Body of pancreas (tissue), 4 donors: ENCODE data around the gene VSX1. TPM values are rescaled to one million over a fixed set of nuclear protein-coding genes. Genes with fewer than 3 reads are reported as not detected.

Experiments used
- ATAC-seq: fragments of 150-250 bp; one replicate; pipeline ENCODE4 v1.9.1; 2016
- DNase-seq, 4 donors: peaks; one replicate each; pipeline ENCODE4 v3.0.0-alpha.2; 2019
- H3K27ac ChIP-seq, 4 donors: fragments of 200-600 bp; sonication (generic); 1 replicate in 3 of 4; 2 replicates in 1 of 4; pipeline versions ENCODE4 v1.5.1 to v1.6.1; 2016 to 2019; ENCODE audit warnings: mild to moderate bottlenecking in 1 of 4, mixed read lengths in 1 of 4, moderate library complexity in 1 of 4
- H3K27me3 ChIP-seq, 2 donors: fragments of 200-600 bp; sonication (generic); one replicate each; pipeline ENCODE4 v1.6.0; 2016; ENCODE audit warnings: mild to moderate bottlenecking in 1 of 2
- H3K36me3 ChIP-seq, 2 donors: fragments of 200-600 bp; sonication (generic); replicated peaks in 1 of 2; 2 replicates each; pipeline ENCODE4 v1.5.1; 2016; ENCODE audit warnings: low read depth in 2 of 2; ENCODE audit not compliant: insufficient read depth in 1 of 2
- H3K4me1 ChIP-seq: fragments of 200-600 bp; sonication (generic); one replicate; pipeline ENCODE4 v1.6.0; 2016
- H3K4me3 ChIP-seq, 2 donors: fragments of 200-600 bp; sonication (generic); 1 replicate in 1 of 2; 2 replicates in 1 of 2; pipeline ENCODE4 v1.5.1; 2016 to 2019
- H3K9me3 ChIP-seq, 3 donors: fragments of 200-600 bp; sonication (generic); 1 replicate in 2 of 3; 2 replicates in 1 of 3; pipeline ENCODE4 v1.5.1; 2016
- CTCF ChIP-seq, 7 experiments: fragments of 450-650 bp in 4 of 7; fragments of 200-600 bp in 3 of 7; sonication (generic) in 3 of 7; IDR thresholded peaks; one replicate each; pipeline ENCODE4 v1.5.1; 2016 to 2019; ENCODE audit warnings: antibody characterized with exemption in 7 of 7
- POLR2A ChIP-seq, 3 donors: fragments of 450-650 bp; IDR thresholded peaks; one replicate each; pipeline ENCODE4 v1.6.1; 2016; ENCODE audit warnings: antibody characterized with exemption in 3 of 3, mild to moderate bottlenecking in 2 of 3
- WGBS, 2 donors: methylation state at CpG; one replicate each; pipeline ENCODE4 v1.1.5; 2017; 5-methylcytosine and 5-hydroxymethylcytosine counted together
- intact Hi-C: fragments of 100-400 bp; cut with DNase I; formaldehyde crosslinking; loops from one replicate; pipeline ENCODE4 v1.15.1; 2023
- total RNA-seq, 2 donors: library from RNA; depleted of rRNA; stranded (reverse); fragments of >200 nt; gene quantifications; one replicate each; pipeline ENCODE4 v1.1.0, GENCODE V29; 2016

Gene VSX1
- total RNA-seq, 2 donors from 2014 or later = 0.66 TPM; not detected in 1

GRCh38 chr20:25057234-25058050 is 24.5 kb downstream of the VSX1 start:
- 0 to 1% methylated on average over 6 to 66 of the region's 86 CpGs for WGBS, 2 donors
- DNase-seq (peak; percentile 79 to 86 (median 82)), ATAC-seq (peak; percentile 74)
- Histone ChIP-seq H3K9me3 (no peaks in the 10 kb centered on the region), H3K4me3 (peak overlapping the region; percentile 46 to 59), H3K4me1 (peaks cover 86% of the 10 kb centered on the region), H3K36me3 (no peaks in the 10 kb centered on the region), H3K27me3 (no peaks in the 10 kb centered on the region), H3K27ac (peak overlapping the region; percentile 91 to 96 (median 94))
- intact Hi-C loops = no loop called here
- TF ChIP-seq POLR2A (IDR thresholded peaks at IDR 0.05) (peak; percentile 46 to 78 (median 78)), CTCF (IDR thresholded peaks at IDR 0.05) (peak in 1 of 7 experiments; percentile 24)

DNA sequence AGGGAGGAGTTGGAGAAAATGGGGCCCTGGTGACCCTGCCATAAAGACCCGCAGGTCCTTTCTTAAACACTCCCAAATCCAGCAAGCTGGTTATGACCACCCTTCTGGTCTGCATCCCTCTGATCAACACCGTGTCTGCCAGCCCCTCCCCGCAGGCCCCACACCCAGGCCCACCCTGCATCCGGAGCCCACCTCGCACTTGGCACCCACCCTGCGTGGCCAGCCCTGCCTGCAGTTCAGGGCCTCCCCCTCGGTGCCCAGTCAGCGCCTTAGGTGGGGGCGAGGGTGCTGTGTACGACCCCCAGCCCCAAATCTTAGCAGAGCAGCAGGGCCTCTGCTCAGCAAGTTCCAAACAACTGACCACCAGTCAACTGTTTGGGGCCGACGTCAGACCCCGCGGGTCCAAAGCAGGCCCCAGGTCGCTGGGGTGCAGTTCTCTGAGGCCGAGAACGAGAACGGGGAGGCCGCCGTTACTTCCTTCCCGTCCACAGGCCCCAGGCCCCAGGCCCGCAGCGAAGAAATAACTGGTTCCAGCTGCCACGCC is 25.2 kb downstream of the VSX1 start:
- TF ChIP-seq POLR2A (IDR thresholded peaks at IDR 0.05) = no peak
- TF ChIP-seq CTCF (IDR thresholded peaks at IDR 0.05) = no peak
- Histone ChIP-seq H3K36me3 (no peaks in the 10 kb centered on the region), H3K4me1 (peaks cover 86% of the 10 kb centered on the region), H3K27ac (peak overlapping the region; percentile 91 to 96 (median 94)), H3K27me3 (no peaks in the 10 kb centered on the region), H3K9me3 (no peaks in the 10 kb centered on the region), H3K4me3 (peak overlapping the region; percentile 46 to 59)
- intact Hi-C loops = no loop called here
- no peak for DNase-seq
- WGBS, 2 donors = 2 to 8% methylated on average over 4 to 24 of the region's 24 CpGs
- no peak for ATAC-seq

DNA sequence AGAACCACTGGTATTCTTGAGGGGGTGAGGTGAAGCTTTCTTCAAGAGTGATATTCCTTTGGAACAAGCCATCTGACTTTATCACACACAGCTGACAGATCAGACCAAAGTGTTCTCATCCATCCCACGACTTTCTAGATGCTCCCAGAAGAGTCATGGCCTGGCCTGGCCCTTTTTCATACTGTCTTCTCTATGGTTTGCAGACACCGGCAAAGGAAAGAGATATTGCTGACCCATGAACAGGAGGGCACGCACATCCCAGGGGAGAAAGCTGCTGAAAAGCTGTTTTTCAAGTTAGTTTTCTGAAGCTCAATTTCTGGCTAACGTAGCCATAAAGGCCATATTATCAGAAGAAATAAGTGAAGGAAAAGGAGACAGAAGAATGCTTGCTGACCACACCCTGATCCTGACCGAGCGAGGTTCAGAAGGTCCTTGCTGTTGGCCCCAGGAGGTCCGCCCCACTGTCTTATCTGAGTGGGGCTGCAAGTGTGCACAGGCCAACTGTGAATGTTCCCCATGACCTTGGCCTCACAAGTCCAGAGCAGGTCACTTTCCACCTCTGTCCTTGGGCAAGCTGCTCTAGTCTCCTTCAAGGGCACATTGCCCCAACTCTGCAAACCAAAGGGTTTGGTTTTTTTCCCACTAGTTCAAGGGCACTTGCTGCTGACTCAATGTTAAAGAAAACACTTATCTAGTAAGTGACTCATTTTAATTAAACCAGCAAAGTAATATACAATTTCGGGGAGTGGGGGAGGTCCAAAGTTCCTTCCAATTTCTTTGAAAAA is 26.0 kb downstream of the VSX1 start:
- peak overlapping the region; percentile 91 to 96 (median 94) for H3K27ac ChIP-seq
- TF ChIP-seq CTCF (IDR thresholded peaks at IDR 0.05) (no peak), POLR2A (IDR thresholded peaks at IDR 0.05) (no peak)
- intact Hi-C loops = no loop called here
- H3K27me3 ChIP-seq = no peaks in the 10 kb centered on the region
- no peaks in the 10 kb centered on the region for H3K9me3 ChIP-seq
- peaks cover 86% of the 10 kb centered on the region for H3K4me1 ChIP-seq
- no peak overlapping the region for H3K4me3 ChIP-seq
- DNase-seq (peak; percentile 22 to 58 (median 52)), ATAC-seq (no peak)
- H3K36me3 ChIP-seq = no peaks in the 10 kb centered on the region
- 17 to 28% methylated on average over 8 of the region's 8 CpGs for WGBS, 2 donors

GRCh38 chr20:25054995-25055629 is 26.8 kb downstream of the VSX1 start:
- intact Hi-C loops = no loop called here
- DNase-seq = peak in 1 of 4 donors; percentile 10
- H3K4me3 ChIP-seq = no peak overlapping the region

More at GRCh38 chr20:25054995-25055629, 26.8 kb downstream of the VSX1 start:
- H3K27me3 ChIP-seq = no peaks in the 10 kb centered on the region
- 57 to 63% methylated on average over 10 of the region's 10 CpGs for WGBS, 2 donors
- no peak for ATAC-seq
- no peak for TF ChIP-seq CTCF (IDR thresholded peaks at IDR 0.05)
- no peak for TF ChIP-seq POLR2A (IDR thresholded peaks at IDR 0.05)
- no peaks in the 10 kb centered on the region for H3K36me3 ChIP-seq
- no peaks in the 10 kb centered on the region for H3K9me3 ChIP-seq
- H3K4me1 ChIP-seq = peaks cover 86% of the 10 kb centered on the region
- peak overlapping the region in 3 of 4 donors; percentile 91 to 96 (median 94) for H3K27ac ChIP-seq
